ENCODE measurements around the gene FARS2. TPM values are rescaled to one million over a fixed set of nuclear protein-coding genes. Genes with fewer than 3 reads are reported as not detected.

FARS2 gene
- total RNA-seq, 3 donors from 2014 or later = 12.0 to 29.6 (median 24.3) TPM

GRCh38 chr6:5673019-5673790 is 411.9 kb downstream of the FARS2 start:
- Histone ChIP-seq H3K4me3 (no peak overlapping the region), H3K4me1 (no peaks in the 10 kb centered on the region), H3K27me3 (no peaks in the 10 kb centered on the region), H3K36me3 (no peaks in the 10 kb centered on the region), H3K27ac (no peak overlapping the region), H3K9me3 (no peaks in the 10 kb centered on the region)
- intact Hi-C loops (cut with DNase I; ENCODE audit: low total_unique reads) = no loop called here
- TF ChIP-seq POLR2AphosphoS5 (IDR thresholded peaks at IDR 0.05) (no peak), POLR2A (IDR thresholded peaks at IDR 0.05) (no peak), CTCF (IDR thresholded peaks at IDR 0.05) (no peak)
- DNase-seq (ENCODE audit: low spot score in 2 of 2) = no peak

DNA sequence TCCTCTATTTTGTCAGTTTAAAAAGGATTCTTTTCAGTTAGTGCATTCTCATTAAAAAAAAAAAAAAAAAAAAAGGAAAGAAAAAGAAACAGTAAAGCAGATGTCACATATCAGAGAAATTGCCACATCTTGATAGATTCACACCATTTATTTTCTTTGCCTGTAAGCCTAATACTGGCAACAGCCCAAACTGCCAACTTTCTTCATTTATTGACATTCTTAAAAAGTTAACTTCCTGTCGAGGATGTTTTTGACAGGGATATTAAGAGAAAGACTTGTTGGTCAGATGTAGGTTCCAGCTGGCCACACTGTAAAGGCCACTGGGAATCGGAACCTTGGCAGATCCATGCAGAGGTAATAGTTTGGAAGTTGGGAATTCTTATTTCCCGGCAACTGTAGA is 412.8 kb downstream of the FARS2 start:
- DNase-seq (ENCODE audit: low spot score in 2 of 2) = no peak
- intact Hi-C loops (cut with DNase I; ENCODE audit: low total_unique reads) = no loop called here
- no peaks in the 10 kb centered on the region for H3K4me1 ChIP-seq
- H3K9me3 ChIP-seq = no peaks in the 10 kb centered on the region
- H3K27me3 ChIP-seq = no peaks in the 10 kb centered on the region
- TF ChIP-seq CTCF (IDR thresholded peaks at IDR 0.05) (no peak), POLR2AphosphoS5 (IDR thresholded peaks at IDR 0.05) (no peak), POLR2A (IDR thresholded peaks at IDR 0.05) (no peak)
- H3K27ac ChIP-seq = no peak overlapping the region
- H3K36me3 ChIP-seq = no peaks in the 10 kb centered on the region
- H3K4me3 ChIP-seq = no peak overlapping the region

DNA sequence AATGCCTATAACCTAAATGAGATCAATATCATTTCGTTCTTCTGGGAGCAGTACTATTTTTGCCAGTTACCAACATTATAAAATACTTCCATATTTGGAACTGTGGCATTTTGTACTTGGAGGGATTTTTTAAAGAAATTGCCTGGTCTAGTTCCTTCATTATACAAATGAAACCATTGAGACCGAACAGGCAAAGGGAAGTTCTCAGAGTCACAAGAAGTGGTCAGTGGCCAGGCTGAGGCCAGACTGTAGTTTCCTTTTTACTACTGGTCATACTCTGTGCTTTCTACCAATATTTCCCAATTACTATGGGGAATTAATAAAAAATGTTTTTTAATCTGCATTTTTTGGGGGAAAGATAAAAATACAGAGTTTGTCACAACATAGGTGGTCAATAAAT is 413.4 kb downstream of the FARS2 start:
- H3K27me3 ChIP-seq = no peaks in the 10 kb centered on the region
- DNase-seq (ENCODE audit: low spot score in 2 of 2) = no peak
- no peak overlapping the region for H3K27ac ChIP-seq
- H3K36me3 ChIP-seq = no peaks in the 10 kb centered on the region
- intact Hi-C loops (cut with DNase I; ENCODE audit: low total_unique reads) = no loop called here
- H3K4me3 ChIP-seq = no peak overlapping the region
- TF ChIP-seq POLR2A (IDR thresholded peaks at IDR 0.05) (no peak), CTCF (IDR thresholded peaks at IDR 0.05) (no peak), POLR2AphosphoS5 (IDR thresholded peaks at IDR 0.05) (no peak)
- no peaks in the 10 kb centered on the region for H3K9me3 ChIP-seq
- H3K4me1 ChIP-seq = no peaks in the 10 kb centered on the region

DNA sequence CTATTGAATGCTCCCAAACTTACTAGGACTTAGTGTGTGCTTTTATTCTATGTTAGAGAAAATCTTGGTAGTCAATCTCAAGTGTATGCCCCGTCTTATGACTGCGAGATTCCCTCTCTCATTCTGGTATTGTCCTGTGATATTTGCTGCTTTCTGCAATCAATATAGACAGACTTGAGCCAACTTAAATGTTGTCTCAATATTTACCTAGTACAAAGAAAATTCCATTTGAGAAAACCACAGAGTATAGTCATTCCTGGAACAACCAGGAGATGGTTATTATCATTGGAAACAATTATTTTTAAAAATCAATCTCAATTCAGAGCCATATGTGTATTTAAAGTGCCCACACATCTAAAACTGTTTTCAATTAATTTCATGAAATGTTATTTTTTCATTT is 415.4 kb downstream of the FARS2 start:
- DNase-seq (ENCODE audit: low spot score in 2 of 2) = no peak
- H3K27ac ChIP-seq = no peak overlapping the region
- no peaks in the 10 kb centered on the region for H3K9me3 ChIP-seq
- H3K4me3 ChIP-seq = no peak overlapping the region
- intact Hi-C loops (cut with DNase I; ENCODE audit: low total_unique reads) = no loop called here
- no peaks in the 10 kb centered on the region for H3K4me1 ChIP-seq
- no peaks in the 10 kb centered on the region for H3K27me3 ChIP-seq
- no peaks in the 10 kb centered on the region for H3K36me3 ChIP-seq
- TF ChIP-seq POLR2A (IDR thresholded peaks at IDR 0.05) (no peak), CTCF (IDR thresholded peaks at IDR 0.05) (no peak), POLR2AphosphoS5 (IDR thresholded peaks at IDR 0.05) (no peak)

DNA sequence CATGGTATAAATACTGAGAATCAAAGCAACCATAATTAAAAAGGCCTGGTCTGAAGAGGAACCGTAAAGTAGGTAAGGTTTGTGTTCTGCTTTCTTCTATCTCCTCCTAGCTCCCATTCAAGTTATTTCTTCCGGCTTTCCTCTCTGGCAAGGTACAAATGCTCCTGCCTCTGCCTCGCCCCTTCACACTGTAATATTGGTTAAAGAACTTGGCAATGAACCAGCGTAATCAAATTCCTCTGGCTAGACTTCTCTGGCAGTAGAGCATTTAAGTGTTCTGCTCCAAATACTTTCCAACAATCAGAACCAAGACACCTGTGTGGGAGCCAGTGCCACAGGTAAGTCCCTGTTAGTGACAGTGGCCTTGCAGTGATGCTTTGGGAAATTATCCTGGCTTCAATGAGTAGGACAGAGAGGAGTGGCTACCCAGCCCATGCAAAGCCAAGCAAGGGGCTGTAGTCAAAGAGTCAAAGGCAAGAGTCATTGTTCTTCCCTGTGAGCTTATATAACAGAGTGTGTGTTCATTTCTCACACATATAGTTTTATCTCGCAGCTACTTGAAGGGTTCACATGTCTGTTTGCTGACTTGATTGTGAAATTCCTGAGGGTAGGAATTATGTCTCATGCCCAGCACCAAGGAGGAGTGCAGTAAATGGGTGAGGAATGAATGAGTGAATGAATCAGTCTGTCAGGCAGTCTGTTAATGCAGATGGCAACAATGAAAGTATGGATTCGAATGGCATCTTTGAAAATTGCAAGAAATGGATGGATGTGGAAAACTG is 416.1 kb downstream of the FARS2 start:
- DNase-seq (ENCODE audit: low spot score in 2 of 2) = no peak
- TF ChIP-seq POLR2A (IDR thresholded peaks at IDR 0.05) (no peak), POLR2AphosphoS5 (IDR thresholded peaks at IDR 0.05) (no peak), CTCF (IDR thresholded peaks at IDR 0.05) (no peak)
- Histone ChIP-seq H3K9me3 (no peaks in the 10 kb centered on the region), H3K27me3 (no peaks in the 10 kb centered on the region), H3K4me3 (no peak overlapping the region), H3K36me3 (no peaks in the 10 kb centered on the region), H3K27ac (no peak overlapping the region), H3K4me1 (no peaks in the 10 kb centered on the region)
- intact Hi-C loops (cut with DNase I; ENCODE audit: low total_unique reads) = no loop called here
